HCT116 (cell line): ENCODE results near the gene TCF19. TPM values are rescaled to one million over a fixed set of nuclear protein-coding genes. Genes with fewer than 3 reads are reported as not detected.

Experiments
- ATAC-seq: fragments of 200-7000 bp; cut with Tn5 transposase; 2 replicates; pipeline ENCODE4 v1.9.1; 2020; ENCODE audit warnings: mild to moderate bottlenecking, moderate library complexity
- BruUV-seq: library from RNA; stranded (reverse); fragments of 400-500 nt; replicated peaks from 2 replicates; lab custom pipeline; 2021; lab: Mats Ljungman, UMichigan
- CTCF ChIA-PET: fragments of 300-600 bp; sonication (Branson Sonifier 250); formaldehyde crosslinking; loops from one replicate; lab custom pipeline; 2021; ENCODE audit warnings: antibody characterized with exemption; lab: Charles Lee
- POLR2A ChIA-PET: fragments of 300-600, 350-600 bp; sonication (Branson Sonifier 250); formaldehyde crosslinking; loops from one replicate; lab custom pipeline; 2021; ENCODE audit warnings: antibody characterized with exemption; lab: Charles Lee
- RAD21 ChIA-PET, 2 experiments: fragments of 300-600 bp; sonication (Branson Sonifier 250); formaldehyde crosslinking; loops; one replicate each; lab custom pipeline; 2023; ENCODE audit warnings: low total read pairs in 2 of 2; ENCODE audit not compliant: uncharacterized antibody in 2 of 2, unreplicated experiment in 2 of 2, low non-redundant PET in 1 of 2; lab: Charles Lee
- DNase-seq: peaks from one replicate; pipeline ENCODE4 v3.0.0-alpha.2; 2010; ENCODE audit warnings: low read depth, low spot score
- H2AFZ ChIP-seq: fragments of 200-600 bp; shearing (Covaris generic), sonication (generic); 2 replicates; pipeline ENCODE4 v1.6.1; 2017; ENCODE audit warnings: low read depth, mixed run types, mixed read lengths, antibody characterized with exemption, low read length; ENCODE audit not compliant: poor library complexity, severe bottlenecking
- H3K27ac ChIP-seq: 2 replicates; pipeline ENCODE4 v1.5.1; 2012; ENCODE audit warnings: low read depth, low read length
- H3K27me3 ChIP-seq: fragments of 200-600 bp; sonication (generic); 2 replicates; pipeline ENCODE4 v1.6.1; 2016; ENCODE audit warnings: mixed run types, low read length, mixed read lengths; ENCODE audit not compliant: insufficient read depth
- H3K36me3 ChIP-seq, 2 experiments: fragments of 200-500 bp in 1 of 2; fragments of 200-600 bp in 1 of 2; sonication (Bioruptor generic) in 1 of 2; sonication (generic) in 1 of 2; 2 replicates each; pipeline versions ENCODE4 v1.5.1 to v1.6.1; 2014 to 2016; ENCODE audit warnings: low read length in 2 of 2, inconsistent platforms in 1 of 2, mixed read lengths in 1 of 2, mixed run types in 1 of 2; ENCODE audit not compliant: insufficient read depth in 2 of 2, control insufficient read depth in 1 of 2
- H3K4me1 ChIP-seq, 2 experiments: fragments of 200-600 bp in 1 of 2; sonication (generic) in 1 of 2; 2 replicates each; pipeline versions ENCODE4 v1.5.1 to v1.6.1; 2012 to 2017; ENCODE audit warnings: low read length in 2 of 2, inconsistent platforms in 1 of 2, mild to moderate bottlenecking in 1 of 2, mixed read lengths in 1 of 2, mixed run types in 1 of 2, moderate library complexity in 1 of 2; ENCODE audit not compliant: insufficient read depth in 2 of 2, control insufficient read depth in 1 of 2
- H3K4me2 ChIP-seq: fragments of 200-600 bp; sonication (generic); 2 replicates; pipeline ENCODE4 v1.6.1; 2017; ENCODE audit warnings: mixed run types, low read length, mixed read lengths
- H3K4me3 ChIP-seq, 2 experiments: fragments of 200-600 bp in 1 of 2; sonication (generic) in 1 of 2; replicated peaks in 1 of 2; 2 replicates each; pipeline ENCODE4 v1.5.1; 2011 to 2016; ENCODE audit warnings: low read length in 2 of 2, control low read depth in 1 of 2, low read depth in 1 of 2, mild to moderate bottlenecking in 1 of 2, mixed read lengths in 1 of 2, mixed run types in 1 of 2
- H3K79me2 ChIP-seq: fragments of 200-600 bp; sonication (generic); 2 replicates; pipeline ENCODE4 v1.6.1; 2017; ENCODE audit warnings: mild to moderate bottlenecking, mixed run types, low read length, moderate library complexity, mixed read lengths; ENCODE audit not compliant: insufficient read depth
- H3K9ac ChIP-seq: fragments of 200-600 bp; sonication (generic); 2 replicates; pipeline ENCODE4 v1.6.1; 2016; ENCODE audit warnings: low read length, mixed read lengths
- H3K9me2 ChIP-seq: fragments of 200-600 bp; sonication (generic), shearing (Covaris generic); 2 replicates; pipeline ENCODE4 v1.6.1; 2017; ENCODE audit warnings: mixed run types, mild to moderate bottlenecking, moderate library complexity; ENCODE audit not compliant: insufficient read depth
- H3K9me3 ChIP-seq, 2 experiments: fragments of 200-500 bp in 1 of 2; fragments of 200-600 bp in 1 of 2; sonication (Bioruptor generic) in 1 of 2; sonication (generic) in 1 of 2; 2 replicates each; pipeline ENCODE4 v1.6.1; 2014 to 2017; ENCODE audit warnings: low read length in 2 of 2, mixed read lengths in 2 of 2, inconsistent platforms in 1 of 2, low read depth in 1 of 2, mild to moderate bottlenecking in 1 of 2, mixed run types in 1 of 2, moderate library complexity in 1 of 2; ENCODE audit not compliant: control insufficient read depth in 1 of 2, insufficient read depth in 1 of 2
- H4K20me1 ChIP-seq: fragments of 200-600 bp; sonication (generic), shearing (Covaris generic); 2 replicates; pipeline ENCODE4 v1.6.1; 2017; ENCODE audit warnings: mixed run types, mild to moderate bottlenecking, moderate library complexity; ENCODE audit not compliant: insufficient read depth
- ATF3 ChIP-seq: IDR thresholded peaks from 2 replicates; pipeline ENCODE4 v1.6.1; 2012
- CEBPB ChIP-seq: IDR thresholded peaks from 2 replicates; pipeline ENCODE4 v1.6.1; 2012; ENCODE audit warnings: low read depth
- CTCF ChIP-seq, 3 experiments: fragments of 200-600 bp in 1 of 3; sonication (generic) in 1 of 3; IDR thresholded peaks in 2 of 3; conservative IDR thresholded peaks in 1 of 3; 2 replicates each; pipeline ENCODE4 v1.5.1; 2012 to 2017; ENCODE audit warnings: low read depth in 2 of 3, low read length in 2 of 3, antibody characterized with exemption in 1 of 3, borderline replicate concordance in 1 of 3, control low read depth in 1 of 3, mild to moderate bottlenecking in 1 of 3, mixed read lengths in 1 of 3, mixed run types in 1 of 3, moderate library complexity in 1 of 3; ENCODE audit not compliant: insufficient read depth in 1 of 3
- EGR1 ChIP-seq: IDR thresholded peaks from 2 replicates; pipeline ENCODE4 v1.6.1; 2012; ENCODE audit warnings: low read depth
- ELF1 ChIP-seq: IDR thresholded peaks from 2 replicates; pipeline ENCODE4 v1.6.1; 2012; ENCODE audit warnings: low read depth, borderline replicate concordance
- EZH2 ChIP-seq: fragments of 200-600 bp; sonication (generic); IDR thresholded peaks from 2 replicates; pipeline ENCODE4 v1.6.1; 2017; ENCODE audit warnings: antibody characterized with exemption, mixed run types
- EZH2phosphoT487 ChIP-seq: fragments of 200-600 bp; IDR thresholded peaks from 2 replicates; pipeline ENCODE4 v1.6.1; 2018; ENCODE audit warnings: antibody characterized with exemption, borderline replicate concordance
- FOSL1 ChIP-seq: IDR thresholded peaks from 2 replicates; pipeline ENCODE4 v1.6.1; 2012; ENCODE audit warnings: low read depth
- JUND ChIP-seq: IDR thresholded peaks from 2 replicates; pipeline ENCODE4 v1.6.1; 2012
- POLR2AphosphoS5 ChIP-seq: IDR thresholded peaks from 2 replicates; pipeline ENCODE4 v1.6.1; 2011; ENCODE audit warnings: mild to moderate bottlenecking, low read depth, low read length, moderate library complexity
- RAD21 ChIP-seq: IDR thresholded peaks from 2 replicates; pipeline ENCODE4 v1.6.1; 2012; ENCODE audit warnings: low read depth, mild to moderate bottlenecking
- SIN3A ChIP-seq: IDR thresholded peaks from 2 replicates; pipeline ENCODE4 v1.6.1; 2012; ENCODE audit warnings: low read depth
- SP1 ChIP-seq: IDR thresholded peaks from 2 replicates; pipeline ENCODE4 v1.6.1; 2012; ENCODE audit warnings: low read depth
- SRF ChIP-seq: IDR thresholded peaks from 2 replicates; pipeline ENCODE4 v1.6.1; 2012; ENCODE audit warnings: low read depth
- YY1 ChIP-seq: IDR thresholded peaks from 2 replicates; pipeline ENCODE4 v1.6.1; 2011; ENCODE audit warnings: low read length, low read depth, moderate library complexity, mild to moderate bottlenecking; ENCODE audit not compliant: insufficient replicate concordance; ENCODE audit errors: extremely low read depth
- ZFX ChIP-seq: fragments of 450-650 bp; IDR thresholded peaks from 2 replicates; pipeline ENCODE4 v1.6.1; 2017
- intact Hi-C: fragments of 100-400 bp; cut with micrococcal nuclease; formaldehyde crosslinking; loops from 2 replicates; pipeline ENCODE4 v1.10.0; 2022
- total RNA-seq: library from RNA; stranded (reverse); gene quantifications from one replicate; pipeline ENCODE4 v1.2.1, GENCODE V29; 2021; ENCODE audit not compliant: unreplicated experiment

The TCF19 gene
- total RNA-seq, 1 experiment from 2014 or later, result 15.4 TPM

DNA sequence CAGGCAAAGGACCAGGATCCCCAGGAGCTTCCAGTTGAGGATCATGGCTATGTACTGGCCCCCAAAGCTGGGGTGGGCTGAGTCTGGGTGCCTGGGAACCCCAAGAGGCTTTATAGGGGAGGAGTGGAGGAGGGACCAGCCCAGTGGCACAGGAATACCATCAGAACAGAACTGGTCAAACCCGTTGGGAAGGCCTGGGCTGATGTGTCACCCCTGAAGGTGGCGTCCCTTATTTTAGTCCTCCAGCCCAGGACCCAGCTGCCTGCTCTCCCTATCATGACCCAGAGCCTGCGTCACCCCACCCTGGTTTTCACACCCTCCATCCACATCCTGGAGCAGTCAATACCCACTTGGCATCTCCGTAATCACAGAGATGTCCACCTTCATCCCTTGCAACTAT is 19.4 kb upstream of the TCF19 start, which contains the start of gene PSORS1C2:
PSORS1C2 (minus strand) TSS at position 85 of the 400 bp plus-strand sequence; CDS start at position 45, 40 bp downstream.
- no peak for DNase-seq
- H3K36me3 ChIP-seq, result no peaks in the 10 kb centered on the region
- ChIA-PET CTCF (interaction anchor here (0.7 to 1.0 kb wide), 5 partner anchors 8 to 228 kb away, joined by 3 to 5 read pairs (median 4); partner anchors contain the start of gene PSORS1C1), POLR2A (interaction anchor here (0.7 kb wide), 1 partner anchor 155 kb away, joined by 3 read pairs; the partner anchor contains the start of gene MUC21), RAD21 (no interaction called here)
- no peaks in the 10 kb centered on the region for H3K79me2 ChIP-seq
- peaks cover 4 to 13% of the 10 kb centered on the region in 2 experiments; a peak in 3 of 4 replicates for H3K4me1 ChIP-seq
- H3K4me3 ChIP-seq, result no peak within 1 kb of the TSS
- no peak within 1 kb of the TSS for H3K9ac ChIP-seq
- H4K20me1 ChIP-seq, result no peaks in the 10 kb centered on the region
- no peaks in the 10 kb centered on the region for H3K27me3 ChIP-seq
- TF ChIP-seq ZFX (no peak), POLR2AphosphoS5 (0 out of 2 replicates have a peak, but pooled peaks have one; percentile 25), ELF1 (no peak), SP1 (no peak), ATF3 (no peak)
- no peaks in the 10 kb centered on the region for H3K9me2 ChIP-seq
- BruUV-seq, result no TSS peak
- no peak for ATAC-seq
- peak within 1 kb of the TSS; percentile 69 for H3K4me2 ChIP-seq
- intact Hi-C loops, result no loop called here
- no peaks in the 10 kb centered on the region for H3K9me3 ChIP-seq
- H3K27ac ChIP-seq, result peak within 1 kb of the TSS; percentile 7; the same call in 1 of the 2 replicates
- no peak within 1 kb of the TSS for H2AFZ ChIP-seq

- Histone ChIP-seq H3K27me3 (no peaks in the 10 kb centered on the region), H3K79me2 (no peaks in the 10 kb centered on the region), H3K27ac (no peak overlapping the region), H2AFZ (no peak overlapping the region), H3K9me2 (no peaks in the 10 kb centered on the region), H3K9me3 (no peaks in the 10 kb centered on the region), H3K4me1 (peaks cover 4 to 13% of the 10 kb centered on the region in 2 experiments; a peak in 3 of 4 replicates), H3K36me3 (0 out of 4 replicates have a peak, but pooled peaks cover 0 to 3% of the 10 kb centered on the region in 2 experiments), H3K9ac (no peak overlapping the region), H4K20me1 (no peaks in the 10 kb centered on the region), H3K4me3 (no peak overlapping the region), H3K4me2 (no peak overlapping the region)
- no peak for ATAC-seq
- CTCF ChIA-PET, result interaction anchor here (0.7 to 1.0 kb wide), 2 partner anchors 8 to 227 kb away, joined by 3 to 4 read pairs; no protein-coding TSS in a partner anchor
- POLR2A ChIA-PET, result no interaction called here
- RAD21 ChIA-PET, result no interaction called here
- DNase-seq, result no peak
- intact Hi-C loops, result no loop called here
- BruUV-seq, result no TSS peak
- TF ChIP-seq RAD21, result no peak
- TF ChIP-seq EGR1, result no peak
- no peak for TF ChIP-seq EZH2phosphoT487
- TF ChIP-seq JUND, result no peak
- no peak for TF ChIP-seq SIN3A
- TF ChIP-seq SRF, result no peak
- TF ChIP-seq YY1, result no peak
- no peak for TF ChIP-seq POLR2AphosphoS5
- no peak for TF ChIP-seq EZH2
- TF ChIP-seq CTCF (IDR thresholded peaks at IDR 0.05 in 2 of 3, conservative IDR thresholded peaks at IDR 0.05 in 1 of 3; ENCODE audit: borderline replicate concordance in 1 of 3, insufficient read depth in 1 of 3, low read depth in 2 of 3, low read length in 2 of 3), result no peak
- TF ChIP-seq CEBPB, result no peak
- TF ChIP-seq ELF1, result no peak
- TF ChIP-seq ATF3, result no peak
- no peak for TF ChIP-seq FOSL1
These were observed 18.8 kb upstream of the TCF19 start for GRCh38 chr6:31139599-31139998.
